Uterus (tissue), 2 donors: ENCODE results near the gene NPEPL1.

Source experiments
- POLR2A ChIP-seq, 2 donors: fragments of 450-650 bp; IDR thresholded peaks; one replicate each; pipeline ENCODE4 v1.6.1; 2016; ENCODE audit warnings: antibody characterized with exemption in 2 of 2, mild to moderate bottlenecking in 1 of 2, moderate library complexity in 1 of 2
- TF ChIP-seq, protein P1 (sequence below), 4 experiments: fragments of 200-600 bp in 2 of 4; fragments of 450-650 bp in 2 of 4; sonication (generic) in 2 of 4; IDR thresholded peaks; one replicate each; pipeline ENCODE4 v1.5.1; 2016 to 2019; ENCODE audit warnings: antibody characterized with exemption in 4 of 4, mild to moderate bottlenecking in 2 of 4, moderate library complexity in 1 of 4

GRCh38 chr20:58646257-58646656 is 46.3 kb upstream of the NPEPL1 start:
- TF ChIP-seq POLR2A (IDR thresholded peaks at IDR 0.05) = no peak
- TF ChIP-seq, protein P1, sequence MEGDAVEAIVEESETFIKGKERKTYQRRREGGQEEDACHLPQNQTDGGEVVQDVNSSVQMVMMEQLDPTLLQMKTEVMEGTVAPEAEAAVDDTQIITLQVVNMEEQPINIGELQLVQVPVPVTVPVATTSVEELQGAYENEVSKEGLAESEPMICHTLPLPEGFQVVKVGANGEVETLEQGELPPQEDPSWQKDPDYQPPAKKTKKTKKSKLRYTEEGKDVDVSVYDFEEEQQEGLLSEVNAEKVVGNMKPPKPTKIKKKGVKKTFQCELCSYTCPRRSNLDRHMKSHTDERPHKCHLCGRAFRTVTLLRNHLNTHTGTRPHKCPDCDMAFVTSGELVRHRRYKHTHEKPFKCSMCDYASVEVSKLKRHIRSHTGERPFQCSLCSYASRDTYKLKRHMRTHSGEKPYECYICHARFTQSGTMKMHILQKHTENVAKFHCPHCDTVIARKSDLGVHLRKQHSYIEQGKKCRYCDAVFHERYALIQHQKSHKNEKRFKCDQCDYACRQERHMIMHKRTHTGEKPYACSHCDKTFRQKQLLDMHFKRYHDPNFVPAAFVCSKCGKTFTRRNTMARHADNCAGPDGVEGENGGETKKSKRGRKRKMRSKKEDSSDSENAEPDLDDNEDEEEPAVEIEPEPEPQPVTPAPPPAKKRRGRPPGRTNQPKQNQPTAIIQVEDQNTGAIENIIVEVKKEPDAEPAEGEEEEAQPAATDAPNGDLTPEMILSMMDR (IDR thresholded peaks at IDR 0.05) = no peak
